GM23248 (cell line): ENCODE results near the gene TCTN2.

Experiments used
- EZH2 ChIP-seq: fragments of 200-600 bp; sonication (generic); IDR thresholded peaks from 2 replicates; pipeline ENCODE4 v1.6.1; 2018; ENCODE audit warnings: antibody characterized with exemption, mild to moderate bottlenecking; ENCODE audit not compliant: insufficient read depth, poor library complexity, severe bottlenecking
- EZH2phosphoT487 ChIP-seq: fragments of 200-600 bp; sonication (generic); IDR thresholded peaks from 2 replicates; pipeline ENCODE4 v1.6.1; 2018; ENCODE audit warnings: antibody characterized with exemption, moderate library complexity, mild to moderate bottlenecking, low read depth; ENCODE audit not compliant: insufficient read depth

DNA sequence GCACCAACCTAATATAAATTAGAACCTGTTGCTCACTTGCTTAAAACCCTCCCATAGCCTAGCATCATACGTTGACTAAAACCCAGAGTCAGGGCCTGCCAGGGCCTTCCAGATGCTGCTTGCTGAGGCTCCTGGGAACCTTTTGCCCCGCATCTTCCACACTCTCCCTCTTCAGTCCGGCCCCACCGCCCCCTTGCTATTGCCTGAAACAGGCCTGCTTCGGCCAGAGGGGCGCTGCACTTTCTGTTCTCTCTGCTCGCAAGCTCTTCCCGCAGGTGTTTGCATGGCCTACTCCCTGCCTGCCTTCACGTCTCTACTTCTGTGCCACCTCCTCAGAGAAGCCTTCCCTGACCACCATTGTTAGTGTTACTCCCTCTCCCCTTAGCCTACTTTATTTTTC lies 13.7 kb upstream of the TCTN2 start:
- TF ChIP-seq EZH2 (no peak), EZH2phosphoT487 (no peak)
